ENCODE results near the gene VDAC1.
A peak's percentile ranks its signal among the peaks of the same experiment; 100 is the strongest.

VDAC1 gene

GRCh38 chr5:133926489-133927299 lies 78.1 kb downstream of the VDAC1 start:
- no peak for DNase-seq (ENCODE audit: low spot score)

GRCh38 chr5:133925866-133926488 lies 78.8 kb downstream of the VDAC1 start:
- no peak for DNase-seq (ENCODE audit: low spot score)

- DNase-seq (ENCODE audit: low spot score) = no peak
These were observed 79.5 kb downstream of the VDAC1 start for GRCh38 chr5:133925269-133925668.

- peak; percentile 23 for DNase-seq (ENCODE audit: low spot score)
These were observed 80.4 kb downstream of the VDAC1 start for GRCh38 chr5:133924221-133924920.

GRCh38 chr5:133921979-133922378 lies 82.8 kb downstream of the VDAC1 start:
- DNase-seq (ENCODE audit: low spot score) = no peak
